ENCODE measurements around the gene PSME3IP1. TPM values are rescaled to one million over a fixed set of nuclear protein-coding genes. Genes with fewer than 3 reads are reported as not detected.
A peak's percentile ranks its signal among the peaks of the same experiment; 100 is the strongest.
"Not testable (repeated sequence)": the region's sequence is repeated elsewhere in the genome, so short reads cannot be mapped to it uniquely, and the experiment has no call there.

The PSME3IP1 gene
- total RNA-seq, 1 donor from 2014 or later: 83.1 TPM

GRCh38 chr16:57190136-57190535 is 4.3 kb upstream of the PSME3IP1 start:
- Mint-ChIP-seq H3K36me3 (ENCODE audit: unreplicated experiment) (no peaks in the 10 kb centered on the region), H3K27me3 (ENCODE audit: unreplicated experiment) (no peaks in the 10 kb centered on the region), H3K4me1 (ENCODE audit: unreplicated experiment) (peaks cover 79% of the 10 kb centered on the region), H3K9me3 (ENCODE audit: unreplicated experiment) (no peaks in the 10 kb centered on the region), H3K4me3 (ENCODE audit: unreplicated experiment) (no peak overlapping the region), H3K27ac (ENCODE audit: unreplicated experiment) (peak overlapping the region; percentile 79)
- no peak for TF ChIP-seq CTCF (IDR thresholded peaks at IDR 0.05)
- DNase-seq (ENCODE audit: extremely low spot score, unreplicated experiment): no peak

GRCh38 chr16:57189527-57189926 is 3.7 kb upstream of the PSME3IP1 start:
- peak overlapping the region; percentile 27 for H3K27ac Mint-ChIP-seq (ENCODE audit: unreplicated experiment)
- H3K27me3 Mint-ChIP-seq (ENCODE audit: unreplicated experiment); H3K9me3 Mint-ChIP-seq (ENCODE audit: unreplicated experiment); H3K4me3 Mint-ChIP-seq (ENCODE audit: unreplicated experiment); DNase-seq (ENCODE audit: extremely low spot score, unreplicated experiment); H3K36me3 Mint-ChIP-seq (ENCODE audit: unreplicated experiment): not testable (repeated sequence)
- H3K4me1 Mint-ChIP-seq (ENCODE audit: unreplicated experiment): peaks cover 79% of the 10 kb centered on the region

- DNase-seq (ENCODE audit: extremely low spot score, unreplicated experiment): no peak
- Mint-ChIP-seq H3K4me1 (ENCODE audit: unreplicated experiment) (peaks cover 78% of the 10 kb centered on the region), H3K9me3 (ENCODE audit: unreplicated experiment) (no peaks in the 10 kb centered on the region), H3K27me3 (ENCODE audit: unreplicated experiment) (no peaks in the 10 kb centered on the region), H3K27ac (ENCODE audit: unreplicated experiment) (peak overlapping the region; percentile 61), H3K36me3 (ENCODE audit: unreplicated experiment) (peaks cover 3% of the 10 kb centered on the region), H3K4me3 (ENCODE audit: unreplicated experiment) (peak overlapping the region; percentile 92)
- no peak for TF ChIP-seq CTCF (IDR thresholded peaks at IDR 0.05)
Measured at GRCh38 chr16:57188711-57189002, 2.8 kb upstream of the PSME3IP1 start.

- not testable (repeated sequence) for H3K9me3 Mint-ChIP-seq (ENCODE audit: unreplicated experiment); DNase-seq (ENCODE audit: extremely low spot score, unreplicated experiment); H3K27me3 Mint-ChIP-seq (ENCODE audit: unreplicated experiment); H3K36me3 Mint-ChIP-seq (ENCODE audit: unreplicated experiment)
- peak overlapping the region; percentile 95 for H3K27ac Mint-ChIP-seq (ENCODE audit: unreplicated experiment)
- peak overlapping the region; percentile 92 for H3K4me3 Mint-ChIP-seq (ENCODE audit: unreplicated experiment)
- H3K4me1 Mint-ChIP-seq (ENCODE audit: unreplicated experiment): peaks cover 72% of the 10 kb centered on the region
Measured at GRCh38 chr16:57187902-57188710, 2.3 kb upstream of the PSME3IP1 start.

- no peak for TF ChIP-seq CTCF (IDR thresholded peaks at IDR 0.05)
- Mint-ChIP-seq H3K27me3 (ENCODE audit: unreplicated experiment) (no peaks in the 10 kb centered on the region), H3K9me3 (ENCODE audit: unreplicated experiment) (no peaks in the 10 kb centered on the region), H3K4me1 (ENCODE audit: unreplicated experiment) (peaks cover 63% of the 10 kb centered on the region), H3K36me3 (ENCODE audit: unreplicated experiment) (peaks cover 3% of the 10 kb centered on the region), H3K27ac (ENCODE audit: unreplicated experiment) (peak overlapping the region; percentile 95), H3K4me3 (ENCODE audit: unreplicated experiment) (peak overlapping the region; percentile 92)
- no peak for DNase-seq (ENCODE audit: extremely low spot score, unreplicated experiment)
Measured at GRCh38 chr16:57186872-57187854, 1.3 kb upstream of the PSME3IP1 start.
